ENCODE measurements around the gene ATG13.

Gene ATG13

GRCh38 chr11:46680164-46680760, 62.9 kb downstream of the ATG13 start (continued):
- no peak for TF ChIP-seq ZNF692 (tag by site-specific recombination; IDR thresholded peaks at IDR 0.05)
- TF ChIP-seq ZNF404 (tag by site-specific recombination; IDR thresholded peaks at IDR 0.05): no peak
- no peak for TF ChIP-seq HOXA7 (CRISPR knock-in tag; IDR thresholded peaks at IDR 0.05; ENCODE audit: borderline replicate concordance)

- no peak for TF ChIP-seq ZFP41 (tag by site-specific recombination; IDR thresholded peaks at IDR 0.05; ENCODE audit: borderline replicate concordance)
- no peak for TF ChIP-seq KLF1 (tag by site-specific recombination; IDR thresholded peaks at IDR 0.05)
- TF ChIP-seq ZNF140 (tag by site-specific recombination; IDR thresholded peaks at IDR 0.05): no peak
- TF ChIP-seq ZNF138 (tag by site-specific recombination; IDR thresholded peaks at IDR 0.05; ENCODE audit: borderline replicate concordance): no peak
- TF ChIP-seq REPIN1 (tag by site-specific recombination; IDR thresholded peaks at IDR 0.05; ENCODE audit: low read depth): no peak
- TF ChIP-seq YY2 (tag by site-specific recombination; IDR thresholded peaks at IDR 0.05): no peak
- TF ChIP-seq HIC1 (tag by site-specific recombination; IDR thresholded peaks at IDR 0.05): no peak
- no peak for TF ChIP-seq RBAK (tag by site-specific recombination; IDR thresholded peaks at IDR 0.05)
- no peak for TF ChIP-seq ZBTB8A (tag by site-specific recombination; IDR thresholded peaks at IDR 0.05)
- no peak for TF ChIP-seq ZNF473 (tag by site-specific recombination; IDR thresholded peaks at IDR 0.05)
- TF ChIP-seq ZNF629 (tag by site-specific recombination; IDR thresholded peaks at IDR 0.05): no peak
- no peak for TF ChIP-seq KLF16 (tag by site-specific recombination; IDR thresholded peaks at IDR 0.05)
- no peak for TF ChIP-seq ZNF621 (tag by site-specific recombination; IDR thresholded peaks at IDR 0.05)
- no peak for TF ChIP-seq MEIS1 (CRISPR knock-in tag; IDR thresholded peaks at IDR 0.05; ENCODE audit: borderline replicate concordance)
- no peak for TF ChIP-seq ZNF600 (tag by site-specific recombination; IDR thresholded peaks at IDR 0.05)
- no peak for TF ChIP-seq ZNF398 (tag by site-specific recombination; IDR thresholded peaks at IDR 0.05)
- no peak for TF ChIP-seq GLIS1 (tag by site-specific recombination; IDR thresholded peaks at IDR 0.05)
- Histone ChIP-seq H3K9me3 (ENCODE audit: control insufficient read depth, insufficient read depth, low read depth, low read length) (no peaks in the 10 kb centered on the region), H3K36me3 (ENCODE audit: control insufficient read depth in 2 of 2, insufficient read depth in 1 of 2, low read length in 2 of 2) (peaks cover 0 to 45% of the 10 kb centered on the region in 2 experiments; a peak in 2 of 3 replicates), H3K4me1 (ENCODE audit: control insufficient read depth, insufficient read depth, low read length) (no peaks in the 10 kb centered on the region), H3K4me3 (ENCODE audit: low read depth, low read length) (no peak overlapping the region), H3K27ac (ENCODE audit: extremely low read depth, low read depth, low read length) (no peak overlapping the region)
- CTCF ChIA-PET: interaction anchor here (1.4 kb wide), 1 partner anchor 12 kb away, joined by 5 read pairs; no protein-coding TSS in a partner anchor
- POLR2A ChIA-PET: interaction anchor here (0.7 to 0.8 kb wide), 2 partner anchors 19 to 235 kb away, joined by 3 read pairs; partner anchors contain the start of gene ARHGAP1
Measured at GRCh38 chr11:46680815-46681214, 63.5 kb downstream of the ATG13 start.

Measured in HEK293 (cell line).